Activated T-cell treated with anti-CD3 and anti-CD28 coated beads for 4 hours (primary cell): ENCODE measurements around the gene CFAP45.
"Not testable (repeated sequence)": the region's sequence is repeated elsewhere in the genome, so short reads cannot be mapped to it uniquely, and the experiment has no call there.

ENCODE experiments used
- DNase-seq: peaks from one replicate; pipeline ENCODE4 v3.0.0-alpha.2; 2020

CFAP45 gene

GRCh38 chr1:159904036-159904435 lies 4.1 kb upstream of the CFAP45 start:
- not testable (repeated sequence) for DNase-seq

- DNase-seq = no peak
These were observed 2.6 kb upstream of the CFAP45 start for GRCh38 chr1:159902541-159902940.

GRCh38 chr1:159900755-159901360 lies 893 bp upstream of the CFAP45 start:
- DNase-seq = no peak

GRCh38 chr1:159899634-159900033 lies 331 bp downstream of the CFAP45 start:
- DNase-seq = not testable (repeated sequence)

GRCh38 chr1:159898527-159898926 lies 1.4 kb downstream of the CFAP45 start:
- DNase-seq = no peak

- no peak for DNase-seq
These were observed 2.0 kb downstream of the CFAP45 start for GRCh38 chr1:159897962-159898361.

GRCh38 chr1:159896546-159896930 lies 3.4 kb downstream of the CFAP45 start:
- no peak for DNase-seq

GRCh38 chr1:159895836-159896545 lies 4.0 kb downstream of the CFAP45 start:
- DNase-seq = no peak

- no peak for DNase-seq
These were observed 4.7 kb downstream of the CFAP45 start for GRCh38 chr1:159895286-159895685.

- no peak for DNase-seq
These were observed 7.0 kb downstream of the CFAP45 start for GRCh38 chr1:159892944-159893343.

GRCh38 chr1:159891275-159892157 lies 8.4 kb downstream of the CFAP45 start:
- DNase-seq = peak; percentile 64

GRCh38 chr1:159890390-159890789 lies 9.6 kb downstream of the CFAP45 start:
- DNase-seq = no peak

GRCh38 chr1:159889821-159890252 lies 10.1 kb downstream of the CFAP45 start:
- DNase-seq = no peak

- no peak for DNase-seq
These were observed 10.8 kb downstream of the CFAP45 start for GRCh38 chr1:159889202-159889601.

GRCh38 chr1:159884296-159884695 lies 15.7 kb downstream of the CFAP45 start:
- DNase-seq = no peak

GRCh38 chr1:159883134-159883533 lies 16.8 kb downstream of the CFAP45 start:
- no peak for DNase-seq

- no peak for DNase-seq
These were observed 17.5 kb downstream of the CFAP45 start for GRCh38 chr1:159882527-159882862.

- no peak for DNase-seq
These were observed 18.1 kb downstream of the CFAP45 start for GRCh38 chr1:159881622-159882526.

- no peak for DNase-seq
These were observed 19.5 kb downstream of the CFAP45 start for GRCh38 chr1:159880430-159880829.

- no peak for DNase-seq
These were observed 20.0 kb downstream of the CFAP45 start for GRCh38 chr1:159879977-159880376.

GRCh38 chr1:159879136-159879535 lies 20.8 kb downstream of the CFAP45 start:
- no peak for DNase-seq

GRCh38 chr1:159877695-159878444 lies 22.1 kb downstream of the CFAP45 start:
- DNase-seq = no peak
